Measurements from ENCODE around the gene SMAD7.

Gene SMAD7

GRCh38 chr18:48938827-48939204, 11.9 kb downstream of the SMAD7 start:
- H3K9me3 ChIP-seq (ENCODE audit: control insufficient read depth in 5 of 5, low read length in 5 of 5): no peaks in the 10 kb centered on the region
- peak overlapping the region in 4 of 5 donors; percentile 18 to 52 (median 35) for H3K4me3 ChIP-seq (ENCODE audit: low read depth in 1 of 5, low read length in 5 of 5)
- H3K36me3 ChIP-seq (ENCODE audit: control insufficient read depth in 5 of 5, insufficient read depth in 5 of 5, low read length in 5 of 5): peaks cover 0 to 33% (median 17%) of the 10 kb centered on the region in 5 donors
- H3K27me3 ChIP-seq (ENCODE audit: control insufficient read depth in 5 of 5, insufficient read depth in 4 of 5, low read length in 5 of 5): no peaks in the 10 kb centered on the region
- peak overlapping the region; percentile 72 for H3K27ac ChIP-seq (ENCODE audit: low read depth, low read length)
- H3K9ac ChIP-seq (ENCODE audit: low read length in 5 of 5): peak overlapping the region in 3 of 5 donors; percentile 9 to 54 (median 48)
- H3K4me1 ChIP-seq (ENCODE audit: control insufficient read depth in 5 of 5, insufficient read depth in 5 of 5, low read length in 5 of 5): peaks cover 22 to 100% (median 99%) of the 10 kb centered on the region in 5 donors

GRCh38 chr18:48937869-48938750, 12.7 kb downstream of the SMAD7 start:
- peak overlapping the region in 2 of 5 donors; percentile 28 to 52 for H3K4me3 ChIP-seq (ENCODE audit: low read depth in 1 of 5, low read length in 5 of 5)
- H3K36me3 ChIP-seq (ENCODE audit: control insufficient read depth in 5 of 5, insufficient read depth in 5 of 5, low read length in 5 of 5): peaks cover 0 to 29% (median 14%) of the 10 kb centered on the region in 5 donors
- peaks cover 21 to 100% (median 99%) of the 10 kb centered on the region in 5 donors for H3K4me1 ChIP-seq (ENCODE audit: control insufficient read depth in 5 of 5, insufficient read depth in 5 of 5, low read length in 5 of 5)
- H3K9ac ChIP-seq (ENCODE audit: low read length in 5 of 5): peak overlapping the region in 3 of 5 donors; percentile 9 to 48 (median 26)
- H3K9me3 ChIP-seq (ENCODE audit: control insufficient read depth in 5 of 5, low read length in 5 of 5): no peaks in the 10 kb centered on the region
- peak overlapping the region; percentile 72 for H3K27ac ChIP-seq (ENCODE audit: low read depth, low read length)
- no peaks in the 10 kb centered on the region for H3K27me3 ChIP-seq (ENCODE audit: control insufficient read depth in 5 of 5, insufficient read depth in 4 of 5, low read length in 5 of 5)

GRCh38 chr18:48935433-48935774, 15.4 kb downstream of the SMAD7 start:
- Histone ChIP-seq H3K36me3 (ENCODE audit: control insufficient read depth in 5 of 5, insufficient read depth in 5 of 5, low read length in 5 of 5) (peaks cover 0 to 16% (median 0%) of the 10 kb centered on the region in 5 donors), H3K4me3 (ENCODE audit: low read depth in 1 of 5, low read length in 5 of 5) (peak overlapping the region in 4 of 5 donors; percentile 32 to 54 (median 48)), H3K4me1 (ENCODE audit: control insufficient read depth in 5 of 5, insufficient read depth in 5 of 5, low read length in 5 of 5) (peaks cover 25 to 100% (median 100%) of the 10 kb centered on the region in 5 donors), H3K27ac (ENCODE audit: low read depth, low read length) (peak overlapping the region; percentile 96), H3K9me3 (ENCODE audit: control insufficient read depth in 5 of 5, low read length in 5 of 5) (no peaks in the 10 kb centered on the region), H3K9ac (ENCODE audit: low read length in 5 of 5) (peak overlapping the region in 4 of 5 donors; percentile 14 to 92 (median 66)), H3K27me3 (ENCODE audit: control insufficient read depth in 5 of 5, insufficient read depth in 4 of 5, low read length in 5 of 5) (no peaks in the 10 kb centered on the region)

GRCh38 chr18:48934723-48935432, 15.9 kb downstream of the SMAD7 start:
- H3K27me3 ChIP-seq (ENCODE audit: control insufficient read depth in 5 of 5, insufficient read depth in 4 of 5, low read length in 5 of 5): no peaks in the 10 kb centered on the region
- H3K4me3 ChIP-seq (ENCODE audit: low read depth in 1 of 5, low read length in 5 of 5): peak overlapping the region in 4 of 5 donors; percentile 32 to 54 (median 48)
- peaks cover 0 to 11% (median 0%) of the 10 kb centered on the region in 5 donors for H3K36me3 ChIP-seq (ENCODE audit: control insufficient read depth in 5 of 5, insufficient read depth in 5 of 5, low read length in 5 of 5)
- H3K27ac ChIP-seq (ENCODE audit: low read depth, low read length): peak overlapping the region; percentile 96
- H3K9me3 ChIP-seq (ENCODE audit: control insufficient read depth in 5 of 5, low read length in 5 of 5): no peaks in the 10 kb centered on the region
- H3K9ac ChIP-seq (ENCODE audit: low read length in 5 of 5): peak overlapping the region; percentile 14 to 92 (median 71)
- H3K4me1 ChIP-seq (ENCODE audit: control insufficient read depth in 5 of 5, insufficient read depth in 5 of 5, low read length in 5 of 5): peaks cover 27 to 100% (median 100%) of the 10 kb centered on the region in 5 donors

- Histone ChIP-seq H3K36me3 (ENCODE audit: control insufficient read depth in 5 of 5, insufficient read depth in 5 of 5, low read length in 5 of 5) (peaks cover 0 to 11% (median 0%) of the 10 kb centered on the region in 5 donors), H3K9me3 (ENCODE audit: control insufficient read depth in 5 of 5, low read length in 5 of 5) (no peaks in the 10 kb centered on the region), H3K27ac (ENCODE audit: low read depth, low read length) (peak overlapping the region; percentile 96), H3K4me3 (ENCODE audit: low read depth in 1 of 5, low read length in 5 of 5) (peak overlapping the region in 4 of 5 donors; percentile 20 to 54 (median 48)), H3K4me1 (ENCODE audit: control insufficient read depth in 5 of 5, insufficient read depth in 5 of 5, low read length in 5 of 5) (peaks cover 30 to 100% (median 100%) of the 10 kb centered on the region in 5 donors), H3K9ac (ENCODE audit: low read length in 5 of 5) (peak overlapping the region in 4 of 5 donors; percentile 4 to 92 (median 70)), H3K27me3 (ENCODE audit: control insufficient read depth in 5 of 5, insufficient read depth in 4 of 5, low read length in 5 of 5) (no peaks in the 10 kb centered on the region)
Measured at GRCh38 chr18:48934415-48934722, 16.4 kb downstream of the SMAD7 start.

GRCh38 chr18:48933578-48934414, 17.0 kb downstream of the SMAD7 start:
- peak overlapping the region in 4 of 5 donors; percentile 20 to 50 (median 48) for H3K4me3 ChIP-seq (ENCODE audit: low read depth in 1 of 5, low read length in 5 of 5)
- peak overlapping the region in 4 of 5 donors; percentile 4 to 92 (median 70) for H3K9ac ChIP-seq (ENCODE audit: low read length in 5 of 5)
- no peaks in the 10 kb centered on the region for H3K9me3 ChIP-seq (ENCODE audit: control insufficient read depth in 5 of 5, low read length in 5 of 5)
- H3K4me1 ChIP-seq (ENCODE audit: control insufficient read depth in 5 of 5, insufficient read depth in 5 of 5, low read length in 5 of 5): peaks cover 35 to 100% (median 100%) of the 10 kb centered on the region in 5 donors
- peaks cover 0 to 11% (median 0%) of the 10 kb centered on the region in 5 donors for H3K36me3 ChIP-seq (ENCODE audit: control insufficient read depth in 5 of 5, insufficient read depth in 5 of 5, low read length in 5 of 5)
- H3K27me3 ChIP-seq (ENCODE audit: control insufficient read depth in 5 of 5, insufficient read depth in 4 of 5, low read length in 5 of 5): no peaks in the 10 kb centered on the region
- H3K27ac ChIP-seq (ENCODE audit: low read depth, low read length): peak overlapping the region; percentile 96

GRCh38 chr18:48932822-48933510, 17.8 kb downstream of the SMAD7 start:
- H3K27me3 ChIP-seq (ENCODE audit: control insufficient read depth in 5 of 5, insufficient read depth in 4 of 5, low read length in 5 of 5): no peaks in the 10 kb centered on the region
- H3K4me1 ChIP-seq (ENCODE audit: control insufficient read depth in 5 of 5, insufficient read depth in 5 of 5, low read length in 5 of 5): peaks cover 35 to 100% (median 100%) of the 10 kb centered on the region in 5 donors
- H3K4me3 ChIP-seq (ENCODE audit: low read depth in 1 of 5, low read length in 5 of 5): peak overlapping the region in 2 of 5 donors; percentile 7 to 13

GRCh38 chr18:48932462-48932818, 18.3 kb downstream of the SMAD7 start:
- Histone ChIP-seq H3K4me3 (ENCODE audit: low read depth in 1 of 5, low read length in 5 of 5) (peak overlapping the region in 2 of 5 donors; percentile 7 to 13), H3K27ac (ENCODE audit: low read depth, low read length) (peak overlapping the region; percentile 96), H3K27me3 (ENCODE audit: control insufficient read depth in 5 of 5, insufficient read depth in 4 of 5, low read length in 5 of 5) (no peaks in the 10 kb centered on the region), H3K4me1 (ENCODE audit: control insufficient read depth in 5 of 5, insufficient read depth in 5 of 5, low read length in 5 of 5) (peaks cover 35 to 100% (median 100%) of the 10 kb centered on the region in 5 donors), H3K9ac (ENCODE audit: low read length in 5 of 5) (peak overlapping the region in 2 of 5 donors; percentile 17 to 32), H3K36me3 (ENCODE audit: control insufficient read depth in 5 of 5, insufficient read depth in 5 of 5, low read length in 5 of 5) (peaks cover 0 to 5% (median 0%) of the 10 kb centered on the region in 5 donors), H3K9me3 (ENCODE audit: control insufficient read depth in 5 of 5, low read length in 5 of 5) (no peaks in the 10 kb centered on the region)

More at GRCh38 chr18:48932822-48933510, 17.8 kb downstream of the SMAD7 start:
- Histone ChIP-seq H3K27ac (ENCODE audit: low read depth, low read length) (peak overlapping the region; percentile 96), H3K36me3 (ENCODE audit: control insufficient read depth in 5 of 5, insufficient read depth in 5 of 5, low read length in 5 of 5) (peaks cover 0 to 8% (median 0%) of the 10 kb centered on the region in 5 donors), H3K9me3 (ENCODE audit: control insufficient read depth in 5 of 5, low read length in 5 of 5) (no peaks in the 10 kb centered on the region), H3K9ac (ENCODE audit: low read length in 5 of 5) (peak overlapping the region in 3 of 5 donors; percentile 4 to 71 (median 69))

Measured in subcutaneous abdominal adipose tissue (tissue), 5 donors.